Heart left ventricle (tissue), 16 donors: ENCODE data around the gene UGCG. TPM values are rescaled to one million over a fixed set of nuclear protein-coding genes. Genes with fewer than 3 reads are reported as not detected.

ENCODE experiments used
- ATAC-seq, 4 donors: fragments of 200-7000 bp; cut with Tn5 transposase; one replicate each; pipeline ENCODE4 v1.9.1; 2020 to 2022; ENCODE audit warnings: moderate library complexity in 4 of 4, mild to moderate bottlenecking in 3 of 4, moderate number of reproducible peaks in 1 of 4
- DNase-seq, 5 donors: peaks; one replicate each; pipeline ENCODE4 v3.0.0-alpha.2; 2020
- H3K27ac ChIP-seq, 12 donors: fragments of 200-600 bp; sonication (generic) in 4 of 12; one replicate each; pipeline versions ENCODE4 v1.5.0 to v1.8.0; 2016 to 2022; ENCODE audit warnings: mild to moderate bottlenecking in 2 of 12
- H3K27me3 ChIP-seq, 9 donors: fragments of 200-600 bp; sonication (generic) in 2 of 9; one replicate each; pipeline versions ENCODE4 v1.5.1 to v1.8.0; 2016 to 2022; ENCODE audit warnings: mild to moderate bottlenecking in 3 of 9
- H3K36me3 ChIP-seq, 9 donors: fragments of 200-600 bp; sonication (generic) in 2 of 9; one replicate each; pipeline versions ENCODE4 v1.5.0 to v1.8.0; 2018 to 2022; ENCODE audit warnings: mild to moderate bottlenecking in 2 of 9
- H3K4me1 ChIP-seq, 12 donors: fragments of 200-600 bp; sonication (generic) in 4 of 12; one replicate each; pipeline versions ENCODE4 v1.5.0 to v1.8.0; 2016 to 2022; ENCODE audit warnings: mild to moderate bottlenecking in 3 of 12
- H3K4me3 ChIP-seq, 12 donors: fragments of 200-600 bp; sonication (generic) in 4 of 12; one replicate each; pipeline versions ENCODE4 v1.5.0 to v1.8.0; 2017 to 2022; ENCODE audit warnings: mild to moderate bottlenecking in 9 of 12, moderate library complexity in 4 of 12
- H3K9me3 ChIP-seq, 12 donors: fragments of 200-600 bp; sonication (generic) in 4 of 12; one replicate each; pipeline versions ENCODE4 v1.5.0 to v1.8.0; 2016 to 2022; ENCODE audit warnings: mild to moderate bottlenecking in 1 of 12
- POLR2A ChIP-seq, 2 donors: fragments of 450-650 bp; IDR thresholded peaks; one replicate each; pipeline ENCODE4 v1.6.1; 2017; ENCODE audit warnings: antibody characterized with exemption in 2 of 2, mild to moderate bottlenecking in 2 of 2, moderate library complexity in 2 of 2
- WGBS, 4 donors: extraction: QIAGEN DNeasy Blood & Tissue Kit in 2 of 4; methylation state at CpG; one replicate each; pipeline versions ENCODE4 v1.1.5 to v1.1.7; 2013 to 2018; 5-methylcytosine and 5-hydroxymethylcytosine counted together
- intact Hi-C, 10 donors: fragments of 100-400 bp; cut with DNase I; formaldehyde crosslinking; loops; one replicate each; pipeline versions ENCODE4 v1.11.1 to v1.14.2; 2022
- polyA plus RNA-seq, 2 donors: library from polyadenylated mRNA; stranded (reverse); fragments of 200-250 nt; gene quantifications; one replicate each; pipeline ENCODE4 v1.2.3, GENCODE V29; 2013
- total RNA-seq, 9 donors: library from RNA; depleted of rRNA in 2 of 9; stranded (reverse); fragments of >200 nt in 2 of 9; fragmentation: NEBNext Ultra II Directional in 3 of 9; extraction: Animal tissue kit (Norgen Biotek cat#: 25700) in 3 of 9; gene quantifications; one replicate each; pipeline versions ENCODE4 v1.1.0 to v1.2.4, GENCODE V29; 2016 to 2023
- TF ChIP-seq, protein P1 (sequence below), 12 donors: fragments of 200-600 bp; sonication (generic) in 4 of 12; IDR thresholded peaks; one replicate each; pipeline versions ENCODE4 v1.5.0 to v1.8.0; 2018 to 2022; ENCODE audit warnings: antibody characterized with exemption in 12 of 12, mild to moderate bottlenecking in 5 of 12
- donor health status: ischemic (EF 13 %, LVEDD 7.1; RV severe dilation, severe dysfunction).
- donor health status: healthy with polysubstance abuse.
- donor health status: DM: no; HTN: yes; CAD: no.
- donor health status: DM: no; HTN: no; CAD: no.
- donor health status: ischemic (EF 25% LVEDD 6.9; RV normal size, moderate dysfunction).
- donor health status: ischemic (EF 25% LVEDD 5.7; RV mildly dilated, moderate dysfunction).
- donor health status: healthy.
- donor health status: DM: yes; HTN: yes; CAD: no.
- donor health status: ischemic (EF 35%, LVEDD 5.7; RV mildly dilated, moderate dysfunction).
- donor health status: nonischemic (EF 11% LVEDD 7.7; RV severe dilation, severe dysfunction).
- donor health status: DM: yes; HTN: yes; CAD: no.
- donor health status: PGD.
- donor health status: ischemic (EF 29% LVEDD 5.4; RV normal size, mild dysfunction).
- donor health status: nonischemic (EF 23%, LVEDD 6.1; RV moderate dilation, normal function).

Gene UGCG
- total and polyA plus RNA-seq, 11 donors = 10.0 to 52.0 (median 17.5) TPM

GRCh38 chr9:111926421-111926875 is 29.8 kb downstream of the UGCG start:
- Histone ChIP-seq H3K9me3 (no peaks in the 10 kb centered on the region), H3K27ac (peak overlapping the region in 3 of 12 donors; percentile 13 to 80 (median 22)), H3K36me3 (peaks cover 0 to 88% (median 58%) of the 10 kb centered on the region in 9 donors), H3K4me1 (peaks cover 0 to 57% (median 17%) of the 10 kb centered on the region in 12 donors), H3K27me3 (no peaks in the 10 kb centered on the region), H3K4me3 (no peak overlapping the region)
- 59 to 71% (median 67%) methylated on average over 6 of the region's 6 CpGs for WGBS, 4 donors
- ATAC-seq = peak; percentile 74 to 85 (median 83)
- DNase-seq = peak in 3 of 5 donors; percentile 24 to 60 (median 41)
- intact Hi-C loops = no loop called here
- TF ChIP-seq, protein P1, sequence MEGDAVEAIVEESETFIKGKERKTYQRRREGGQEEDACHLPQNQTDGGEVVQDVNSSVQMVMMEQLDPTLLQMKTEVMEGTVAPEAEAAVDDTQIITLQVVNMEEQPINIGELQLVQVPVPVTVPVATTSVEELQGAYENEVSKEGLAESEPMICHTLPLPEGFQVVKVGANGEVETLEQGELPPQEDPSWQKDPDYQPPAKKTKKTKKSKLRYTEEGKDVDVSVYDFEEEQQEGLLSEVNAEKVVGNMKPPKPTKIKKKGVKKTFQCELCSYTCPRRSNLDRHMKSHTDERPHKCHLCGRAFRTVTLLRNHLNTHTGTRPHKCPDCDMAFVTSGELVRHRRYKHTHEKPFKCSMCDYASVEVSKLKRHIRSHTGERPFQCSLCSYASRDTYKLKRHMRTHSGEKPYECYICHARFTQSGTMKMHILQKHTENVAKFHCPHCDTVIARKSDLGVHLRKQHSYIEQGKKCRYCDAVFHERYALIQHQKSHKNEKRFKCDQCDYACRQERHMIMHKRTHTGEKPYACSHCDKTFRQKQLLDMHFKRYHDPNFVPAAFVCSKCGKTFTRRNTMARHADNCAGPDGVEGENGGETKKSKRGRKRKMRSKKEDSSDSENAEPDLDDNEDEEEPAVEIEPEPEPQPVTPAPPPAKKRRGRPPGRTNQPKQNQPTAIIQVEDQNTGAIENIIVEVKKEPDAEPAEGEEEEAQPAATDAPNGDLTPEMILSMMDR (IDR thresholded peaks at IDR 0.05) = no peak
- no peak for TF ChIP-seq POLR2A (IDR thresholded peaks at IDR 0.05)

- Histone ChIP-seq H3K27ac (no peak overlapping the region), H3K36me3 (peaks cover 0 to 97% (median 71%) of the 10 kb centered on the region in 9 donors), H3K9me3 (no peaks in the 10 kb centered on the region), H3K4me3 (no peak overlapping the region), H3K4me1 (peaks cover 0 to 43% (median 15%) of the 10 kb centered on the region in 12 donors), H3K27me3 (no peaks in the 10 kb centered on the region)
- intact Hi-C loops = no loop called here
- TF ChIP-seq POLR2A (IDR thresholded peaks at IDR 0.05) = no peak
- TF ChIP-seq, protein P1 (IDR thresholded peaks at IDR 0.05) = no peak
- DNase-seq (no peak), ATAC-seq (no peak)
Measured at GRCh38 chr9:111928359-111928720, 31.7 kb downstream of the UGCG start.

DNA sequence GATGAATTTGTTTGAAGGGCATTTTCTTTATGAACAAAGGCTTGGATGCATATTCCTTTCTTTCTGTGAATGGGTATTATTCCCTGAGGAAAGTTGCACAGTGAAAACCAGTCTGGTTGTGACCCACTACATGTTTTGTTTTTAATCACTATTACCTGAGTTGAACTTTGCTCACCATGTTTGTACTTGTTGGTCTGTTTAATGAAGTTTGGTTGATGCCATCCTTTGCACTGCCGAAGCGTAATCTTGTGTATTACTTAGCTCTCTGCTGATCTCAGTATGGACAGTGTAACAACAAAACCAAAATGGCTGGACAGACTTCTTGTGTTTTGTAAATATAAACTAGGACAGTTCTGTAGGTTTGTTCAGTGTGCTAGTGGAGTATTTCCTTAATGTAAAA is 38.1 kb downstream of the UGCG start:
- Histone ChIP-seq H3K27ac (no peak overlapping the region), H3K9me3 (no peaks in the 10 kb centered on the region), H3K27me3 (no peaks in the 10 kb centered on the region), H3K4me1 (peaks cover 0 to 29% (median 7%) of the 10 kb centered on the region in 12 donors), H3K36me3 (peaks cover 0 to 65% (median 54%) of the 10 kb centered on the region in 9 donors), H3K4me3 (no peak overlapping the region)
- no peak for DNase-seq
- TF ChIP-seq POLR2A (IDR thresholded peaks at IDR 0.05) = no peak
- TF ChIP-seq, protein P1 (IDR thresholded peaks at IDR 0.05) = no peak
- ATAC-seq = no peak
- intact Hi-C loops = no loop called here
- 92 to 100% (median 100%) methylated on average over 2 of the region's 2 CpGs for WGBS, 4 donors

- Histone ChIP-seq H3K27ac (peak overlapping the region in 1 of 12 donors; percentile 88), H3K4me1 (peaks cover 0 to 29% (median 7%) of the 10 kb centered on the region in 12 donors), H3K4me3 (no peak overlapping the region), H3K9me3 (no peaks in the 10 kb centered on the region), H3K36me3 (peaks cover 0 to 49% (median 37%) of the 10 kb centered on the region in 9 donors), H3K27me3 (no peaks in the 10 kb centered on the region)
- intact Hi-C loops = no loop called here
- TF ChIP-seq POLR2A (IDR thresholded peaks at IDR 0.05) = no peak
- TF ChIP-seq, protein P1 (IDR thresholded peaks at IDR 0.05) = no peak
- 94 to 100% (median 96%) methylated on average over 2 of the region's 2 CpGs for WGBS, 4 donors
- DNase-seq (no peak), ATAC-seq (no peak)
Measured at GRCh38 chr9:111936391-111936790, 39.8 kb downstream of the UGCG start.
